ENCODE measurements around the gene CNNM3. TPM values are rescaled to one million over a fixed set of nuclear protein-coding genes. Genes with fewer than 3 reads are reported as not detected.

The CNNM3 gene
- total RNA-seq, 1 experiment from 2014 or later: 34.0 TPM

- POLR2A ChIA-PET: no interaction called here
- H3K4me1 ChIP-seq (ENCODE audit: control insufficient read depth, insufficient read depth, low read length): no peaks in the 10 kb centered on the region
- ATAC-seq (peak; percentile 32; the same call in 1 of the 2 replicates), DNase-seq (ENCODE audit: low read depth, low spot score) (no peak)
- intact Hi-C loops (cut with micrococcal nuclease; ENCODE audit: unreplicated experiment): no loop called here
- CTCF ChIA-PET: no interaction called here
- no peak overlapping the region for H3K27ac ChIP-seq (ENCODE audit: low read length)
- no peak overlapping the region for H3K4me3 ChIP-seq (ENCODE audit: low read depth in 2 of 2, low read length in 2 of 2)
- in situ Hi-C loops (cut with HindIII; ENCODE audit: low pct_unique_long_range_greater_than_20kb, low sequenced_read_pairs): no loop called here
- no TSS peak for BruUV-seq (replicated peaks)
- H3K36me3 ChIP-seq (ENCODE audit: control insufficient read depth, insufficient read depth, low read length): peaks cover under 1% of the 10 kb centered on the region; the same call in 1 of the 2 replicates
- TF ChIP-seq SIN3A (IDR thresholded peaks at IDR 0.05; ENCODE audit: borderline replicate concordance, insufficient read depth, low read depth, low read length) (no peak), POLR2AphosphoS5 (IDR thresholded peaks at IDR 0.05; ENCODE audit: low read depth, low read length) (no peak), CTCF (IDR thresholded peaks at IDR 0.05) (no peak), TCF7L2 (IDR thresholded peaks at IDR 0.05; ENCODE audit: low read depth, low read length) (no peak), REST (IDR thresholded peaks at IDR 0.05; ENCODE audit: insufficient read depth in 1 of 2, low read depth in 2 of 2, low read length in 1 of 2) (no peak)
- H3K27me3 ChIP-seq (ENCODE audit: control insufficient read depth, insufficient read depth, low read length): no peaks in the 10 kb centered on the region
- H3K9me3 ChIP-seq (ENCODE audit: control insufficient read depth, insufficient read depth, low read depth, low read length): no peaks in the 10 kb centered on the region
These were observed 24.1 kb downstream of the CNNM3 start for GRCh38 chr2:96839875-96840850.

GRCh38 chr2:96841701-96842495, 25.8 kb downstream of the CNNM3 start:
- Histone ChIP-seq H3K27ac (ENCODE audit: low read length) (no peak overlapping the region), H3K4me3 (ENCODE audit: low read depth in 2 of 2, low read length in 2 of 2) (no peak overlapping the region), H3K9me3 (ENCODE audit: control insufficient read depth, insufficient read depth, low read depth, low read length) (no peaks in the 10 kb centered on the region), H3K4me1 (ENCODE audit: control insufficient read depth, insufficient read depth, low read length) (no peaks in the 10 kb centered on the region), H3K27me3 (ENCODE audit: control insufficient read depth, insufficient read depth, low read length) (no peaks in the 10 kb centered on the region), H3K36me3 (ENCODE audit: control insufficient read depth, insufficient read depth, low read length) (no peaks in the 10 kb centered on the region; the same call in 1 of the 2 replicates)
- CTCF ChIA-PET: no interaction called here
- in situ Hi-C loops (cut with HindIII; ENCODE audit: low pct_unique_long_range_greater_than_20kb, low sequenced_read_pairs) (no loop called here), intact Hi-C loops (cut with micrococcal nuclease; ENCODE audit: unreplicated experiment) (no loop called here)
- ATAC-seq (no peak), DNase-seq (ENCODE audit: low read depth, low spot score) (no peak)
- POLR2A ChIA-PET: interaction anchor here (0.6 kb wide), 2 partner anchors 63 to 222 kb away, joined by 4 to 5 read pairs; no protein-coding TSS in a partner anchor
- no TSS peak for BruUV-seq (replicated peaks)
- no peak for TF ChIP-seq TCF7L2 (IDR thresholded peaks at IDR 0.05; ENCODE audit: low read depth, low read length)
- no peak for TF ChIP-seq CTCF (IDR thresholded peaks at IDR 0.05)
- TF ChIP-seq REST (IDR thresholded peaks at IDR 0.05; ENCODE audit: insufficient read depth in 1 of 2, low read depth in 2 of 2, low read length in 1 of 2): no peak
- no peak for TF ChIP-seq SIN3A (IDR thresholded peaks at IDR 0.05; ENCODE audit: borderline replicate concordance, insufficient read depth, low read depth, low read length)
- TF ChIP-seq POLR2AphosphoS5 (IDR thresholded peaks at IDR 0.05; ENCODE audit: low read depth, low read length): no peak
